ENCODE data around the gene FLT4.

The FLT4 gene

DNA sequence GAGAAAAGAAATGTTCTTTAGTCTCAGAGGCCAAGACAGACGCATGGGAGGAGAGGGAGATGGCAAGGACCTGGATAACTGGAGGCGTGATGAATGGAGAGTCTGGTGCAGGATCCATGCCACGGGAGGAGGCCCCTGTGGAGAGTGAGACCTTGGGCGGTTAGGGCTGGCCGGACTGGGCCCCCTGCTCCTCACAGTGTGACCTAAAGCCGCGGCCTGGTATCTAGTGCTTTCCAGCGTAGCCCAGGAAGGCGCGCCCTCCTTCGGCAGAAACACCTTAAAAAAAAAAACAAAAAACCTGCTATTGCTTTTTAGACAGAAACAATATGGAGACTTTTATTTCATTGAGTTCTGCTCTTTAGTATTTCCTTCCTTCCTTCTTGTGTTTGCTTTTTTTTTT is 91.2 kb downstream of the FLT4 start:
- no peak for DNase-seq (ENCODE audit: low spot score)
- in situ Hi-C loops (cut with MboI; ENCODE audit: low sequenced_read_pairs, unreplicated experiment) = no loop called here
- TF ChIP-seq, protein P1, sequence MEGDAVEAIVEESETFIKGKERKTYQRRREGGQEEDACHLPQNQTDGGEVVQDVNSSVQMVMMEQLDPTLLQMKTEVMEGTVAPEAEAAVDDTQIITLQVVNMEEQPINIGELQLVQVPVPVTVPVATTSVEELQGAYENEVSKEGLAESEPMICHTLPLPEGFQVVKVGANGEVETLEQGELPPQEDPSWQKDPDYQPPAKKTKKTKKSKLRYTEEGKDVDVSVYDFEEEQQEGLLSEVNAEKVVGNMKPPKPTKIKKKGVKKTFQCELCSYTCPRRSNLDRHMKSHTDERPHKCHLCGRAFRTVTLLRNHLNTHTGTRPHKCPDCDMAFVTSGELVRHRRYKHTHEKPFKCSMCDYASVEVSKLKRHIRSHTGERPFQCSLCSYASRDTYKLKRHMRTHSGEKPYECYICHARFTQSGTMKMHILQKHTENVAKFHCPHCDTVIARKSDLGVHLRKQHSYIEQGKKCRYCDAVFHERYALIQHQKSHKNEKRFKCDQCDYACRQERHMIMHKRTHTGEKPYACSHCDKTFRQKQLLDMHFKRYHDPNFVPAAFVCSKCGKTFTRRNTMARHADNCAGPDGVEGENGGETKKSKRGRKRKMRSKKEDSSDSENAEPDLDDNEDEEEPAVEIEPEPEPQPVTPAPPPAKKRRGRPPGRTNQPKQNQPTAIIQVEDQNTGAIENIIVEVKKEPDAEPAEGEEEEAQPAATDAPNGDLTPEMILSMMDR (IDR thresholded peaks at IDR 0.05; ENCODE audit: borderline replicate concordance, control extremely low read depth, extremely low read depth, insufficient read depth, missing control alignments) = no peak

DNA sequence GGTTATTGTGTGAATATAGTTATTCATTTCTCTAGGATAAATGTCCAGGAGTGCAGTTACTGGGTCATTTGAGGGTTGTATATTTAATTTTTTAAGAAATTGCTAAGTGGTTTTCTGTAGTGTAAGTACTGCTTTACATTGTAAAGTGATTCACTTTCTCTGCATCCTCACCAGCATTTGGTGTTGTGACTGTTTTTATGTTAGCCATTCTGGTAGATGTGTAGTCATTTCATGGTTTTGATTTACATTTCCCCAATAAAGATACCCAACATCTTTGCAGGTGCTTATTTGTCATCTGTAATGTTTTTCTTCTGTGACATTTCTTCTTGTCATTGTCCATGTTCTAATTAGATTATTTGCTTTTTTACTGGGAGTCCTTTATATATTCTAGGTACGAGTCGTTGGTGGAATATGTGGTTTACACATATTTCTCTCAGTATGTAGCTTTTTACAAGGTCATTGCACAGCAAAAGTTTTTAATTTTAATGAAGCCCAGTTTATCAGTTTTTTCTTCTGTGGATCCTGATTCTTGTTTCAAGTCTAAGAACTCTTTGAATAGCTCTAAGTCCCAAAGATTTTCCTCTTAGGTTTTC is 92.1 kb downstream of the FLT4 start:
- no peak for DNase-seq (ENCODE audit: low spot score)
- TF ChIP-seq, protein P1 (IDR thresholded peaks at IDR 0.05; ENCODE audit: borderline replicate concordance, control extremely low read depth, extremely low read depth, insufficient read depth, missing control alignments) = no peak
- in situ Hi-C loops (cut with MboI; ENCODE audit: low sequenced_read_pairs, unreplicated experiment) = no loop called here

DNA sequence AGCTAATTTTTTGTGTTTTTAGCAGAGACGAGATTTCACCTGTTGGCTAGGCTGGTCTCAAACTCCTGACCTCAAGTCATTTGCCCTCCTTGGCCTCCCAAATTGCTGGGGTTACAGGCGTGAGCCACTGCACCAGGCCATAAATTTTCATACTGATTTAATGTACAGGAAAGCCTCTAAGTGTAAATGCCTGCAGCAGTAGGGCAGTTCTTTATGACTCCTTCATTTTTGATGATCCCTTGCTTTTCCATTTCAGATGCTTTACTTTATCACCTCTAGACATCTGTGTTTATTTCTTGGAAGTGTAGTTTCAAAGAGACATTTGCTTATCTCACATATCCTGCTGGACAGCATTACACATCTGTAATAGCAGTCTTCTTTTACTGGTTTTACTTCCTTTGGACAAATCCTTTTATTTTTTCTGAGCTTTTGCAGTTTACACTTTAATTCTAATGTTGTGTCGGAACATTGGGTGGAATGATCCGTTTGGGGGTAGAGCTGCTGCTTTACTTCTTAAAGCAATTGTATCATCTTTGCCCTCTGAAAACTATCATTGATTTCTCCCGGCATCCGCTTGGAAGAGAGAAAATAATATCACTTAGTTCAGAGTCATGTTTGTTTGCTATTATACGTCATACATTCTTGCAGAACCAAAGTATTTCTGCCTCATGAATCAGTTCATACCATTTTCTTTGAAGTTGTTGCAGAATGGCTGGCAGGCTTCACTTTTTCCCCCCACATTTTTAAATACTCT is 94.1 kb downstream of the FLT4 start:
- DNase-seq (ENCODE audit: low spot score) = no peak
- TF ChIP-seq, protein P1 (IDR thresholded peaks at IDR 0.05; ENCODE audit: borderline replicate concordance, control extremely low read depth, extremely low read depth, insufficient read depth, missing control alignments) = no peak
- in situ Hi-C loops (cut with MboI; ENCODE audit: low sequenced_read_pairs, unreplicated experiment) = no loop called here

DNA sequence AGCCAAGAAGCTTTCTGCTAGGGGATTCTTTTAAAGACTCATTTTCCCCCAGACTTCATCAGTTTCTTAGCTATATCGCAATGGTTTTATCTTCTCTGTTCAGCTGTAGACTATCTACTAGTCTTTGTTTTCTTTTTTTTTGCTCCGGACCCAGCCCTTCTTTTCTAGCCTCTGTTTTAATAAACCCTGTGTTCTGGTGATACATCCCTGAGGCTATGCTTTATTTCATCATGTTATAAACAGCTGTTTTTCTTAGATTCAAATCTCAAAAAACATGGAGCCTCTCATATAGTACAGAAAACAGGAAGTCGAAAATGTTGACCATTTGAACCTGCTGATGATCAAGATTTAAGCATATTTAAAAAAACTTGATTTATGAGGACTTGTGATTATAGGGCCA is 95.9 kb downstream of the FLT4 start:
- in situ Hi-C loops (cut with MboI; ENCODE audit: low sequenced_read_pairs, unreplicated experiment) = no loop called here
- DNase-seq (ENCODE audit: low spot score) = no peak
- TF ChIP-seq, protein P1 (IDR thresholded peaks at IDR 0.05; ENCODE audit: borderline replicate concordance, control extremely low read depth, extremely low read depth, insufficient read depth, missing control alignments) = no peak

Data from GM13976 (cell line).